SK-N-SH (cell line): Measurements from ENCODE around the gene MAPK6.

ENCODE experiments used
- CHD2 ChIP-seq: fragments of 150-350 bp; IDR thresholded peaks from 2 replicates; pipeline ENCODE4 v1.6.1; 2018; ENCODE audit warnings: low read length; ENCODE audit not compliant: partially characterized antibody
- EP300 ChIP-seq, 2 experiments: IDR thresholded peaks; 2 replicates each; pipeline versions ENCODE4 v1.4.0 to v1.6.1; 2012; ENCODE audit warnings: borderline replicate concordance in 1 of 2, low read depth in 1 of 2, low read length in 1 of 2
- GABPA ChIP-seq: IDR thresholded peaks from 2 replicates; pipeline ENCODE4 v1.4.0; 2012; ENCODE audit warnings: low read depth, mild to moderate bottlenecking
- JUND ChIP-seq: IDR thresholded peaks from 2 replicates; pipeline ENCODE4 v1.4.0; 2012
- RAD21 ChIP-seq: IDR thresholded peaks from 2 replicates; pipeline ENCODE4 v1.6.1; 2012; ENCODE audit warnings: mild to moderate bottlenecking, low read length
- RCOR1 ChIP-seq: fragments of 150-350 bp; IDR thresholded peaks from 2 replicates; pipeline ENCODE4 v1.6.1; 2017; ENCODE audit warnings: antibody characterized with exemption, low read length
- TAF1 ChIP-seq: IDR thresholded peaks from 2 replicates; pipeline ENCODE4 v1.6.1; 2012; ENCODE audit warnings: low read depth, mild to moderate bottlenecking, low read length, moderate library complexity, borderline replicate concordance
- TCF12 ChIP-seq: IDR thresholded peaks from 2 replicates; pipeline ENCODE4 v1.4.0; 2012
- YY1 ChIP-seq: IDR thresholded peaks from 2 replicates; pipeline ENCODE4 v1.4.0; 2012; ENCODE audit warnings: low read depth, mild to moderate bottlenecking
- TF ChIP-seq, protein P1 (sequence below): fragments of 200-600 bp; sonication (generic); IDR thresholded peaks from 2 replicates; pipeline ENCODE4 v1.6.1; 2017; ENCODE audit warnings: antibody characterized with exemption, mild to moderate bottlenecking, moderate library complexity
- TF ChIP-seq, protein P2 (sequence below): IDR thresholded peaks from 2 replicates; pipeline ENCODE4 v1.6.1; 2012; ENCODE audit warnings: mild to moderate bottlenecking, low read depth, low read length, moderate library complexity

DNA sequence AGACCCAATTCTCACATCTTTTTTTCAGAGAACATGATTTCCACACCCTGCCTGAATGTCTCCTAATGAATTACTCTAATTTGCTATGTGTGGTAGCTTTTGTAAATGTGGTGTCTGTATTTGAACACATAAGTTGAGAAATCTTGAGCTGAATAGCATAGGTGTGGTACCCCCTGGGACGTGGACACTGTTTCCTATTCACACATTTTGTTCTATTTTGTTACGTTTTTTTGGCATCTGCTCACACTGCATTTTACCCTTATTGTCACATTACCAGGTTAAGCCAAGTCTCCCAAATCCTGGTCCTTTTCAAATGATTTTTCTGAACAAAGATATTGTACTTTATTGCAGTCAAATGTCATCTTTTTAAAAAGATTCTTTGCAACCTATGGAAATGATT is 6.8 kb upstream of the MAPK6 start:
- TF ChIP-seq JUND (no peak), GABPA (no peak), TAF1 (no peak), RAD21 (no peak), CHD2 (no peak), RCOR1 (no peak), TCF12 (no peak), YY1 (no peak), EP300 (IDR thresholded peaks at IDR 0.05; ENCODE audit: borderline replicate concordance in 1 of 2, low read depth in 1 of 2, low read length in 1 of 2) (no peak)
- TF ChIP-seq, protein P1, sequence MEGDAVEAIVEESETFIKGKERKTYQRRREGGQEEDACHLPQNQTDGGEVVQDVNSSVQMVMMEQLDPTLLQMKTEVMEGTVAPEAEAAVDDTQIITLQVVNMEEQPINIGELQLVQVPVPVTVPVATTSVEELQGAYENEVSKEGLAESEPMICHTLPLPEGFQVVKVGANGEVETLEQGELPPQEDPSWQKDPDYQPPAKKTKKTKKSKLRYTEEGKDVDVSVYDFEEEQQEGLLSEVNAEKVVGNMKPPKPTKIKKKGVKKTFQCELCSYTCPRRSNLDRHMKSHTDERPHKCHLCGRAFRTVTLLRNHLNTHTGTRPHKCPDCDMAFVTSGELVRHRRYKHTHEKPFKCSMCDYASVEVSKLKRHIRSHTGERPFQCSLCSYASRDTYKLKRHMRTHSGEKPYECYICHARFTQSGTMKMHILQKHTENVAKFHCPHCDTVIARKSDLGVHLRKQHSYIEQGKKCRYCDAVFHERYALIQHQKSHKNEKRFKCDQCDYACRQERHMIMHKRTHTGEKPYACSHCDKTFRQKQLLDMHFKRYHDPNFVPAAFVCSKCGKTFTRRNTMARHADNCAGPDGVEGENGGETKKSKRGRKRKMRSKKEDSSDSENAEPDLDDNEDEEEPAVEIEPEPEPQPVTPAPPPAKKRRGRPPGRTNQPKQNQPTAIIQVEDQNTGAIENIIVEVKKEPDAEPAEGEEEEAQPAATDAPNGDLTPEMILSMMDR = no peak
- TF ChIP-seq, protein P2, sequence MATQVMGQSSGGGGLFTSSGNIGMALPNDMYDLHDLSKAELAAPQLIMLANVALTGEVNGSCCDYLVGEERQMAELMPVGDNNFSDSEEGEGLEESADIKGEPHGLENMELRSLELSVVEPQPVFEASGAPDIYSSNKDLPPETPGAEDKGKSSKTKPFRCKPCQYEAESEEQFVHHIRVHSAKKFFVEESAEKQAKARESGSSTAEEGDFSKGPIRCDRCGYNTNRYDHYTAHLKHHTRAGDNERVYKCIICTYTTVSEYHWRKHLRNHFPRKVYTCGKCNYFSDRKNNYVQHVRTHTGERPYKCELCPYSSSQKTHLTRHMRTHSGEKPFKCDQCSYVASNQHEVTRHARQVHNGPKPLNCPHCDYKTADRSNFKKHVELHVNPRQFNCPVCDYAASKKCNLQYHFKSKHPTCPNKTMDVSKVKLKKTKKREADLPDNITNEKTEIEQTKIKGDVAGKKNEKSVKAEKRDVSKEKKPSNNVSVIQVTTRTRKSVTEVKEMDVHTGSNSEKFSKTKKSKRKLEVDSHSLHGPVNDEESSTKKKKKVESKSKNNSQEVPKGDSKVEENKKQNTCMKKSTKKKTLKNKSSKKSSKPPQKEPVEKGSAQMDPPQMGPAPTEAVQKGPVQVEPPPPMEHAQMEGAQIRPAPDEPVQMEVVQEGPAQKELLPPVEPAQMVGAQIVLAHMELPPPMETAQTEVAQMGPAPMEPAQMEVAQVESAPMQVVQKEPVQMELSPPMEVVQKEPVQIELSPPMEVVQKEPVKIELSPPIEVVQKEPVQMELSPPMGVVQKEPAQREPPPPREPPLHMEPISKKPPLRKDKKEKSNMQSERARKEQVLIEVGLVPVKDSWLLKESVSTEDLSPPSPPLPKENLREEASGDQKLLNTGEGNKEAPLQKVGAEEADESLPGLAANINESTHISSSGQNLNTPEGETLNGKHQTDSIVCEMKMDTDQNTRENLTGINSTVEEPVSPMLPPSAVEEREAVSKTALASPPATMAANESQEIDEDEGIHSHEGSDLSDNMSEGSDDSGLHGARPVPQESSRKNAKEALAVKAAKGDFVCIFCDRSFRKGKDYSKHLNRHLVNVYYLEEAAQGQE = no peak
